ENCODE measurements around the gene C4orf51.

C4orf51 gene

DNA sequence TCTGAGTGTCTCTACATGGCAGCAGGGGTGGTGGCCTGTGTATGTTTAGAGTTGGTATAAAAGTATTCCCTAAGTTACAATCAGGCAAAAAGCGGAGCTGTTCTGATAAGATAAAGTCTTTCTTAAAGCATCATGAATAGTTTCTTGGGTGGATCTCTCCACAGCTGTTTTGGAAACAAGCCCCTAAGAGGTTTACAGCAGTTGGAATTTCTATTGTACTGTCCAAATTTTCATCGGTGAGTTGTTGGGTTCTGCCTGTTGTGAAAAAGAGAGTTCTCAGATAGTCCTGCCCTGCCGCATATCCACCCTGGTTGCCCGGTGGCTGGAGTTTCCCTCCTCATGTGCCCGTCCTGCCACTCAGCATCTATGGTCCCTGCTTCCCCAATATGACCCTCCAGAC lies 50.1 kb downstream of the C4orf51 start:
- no peak for FAIRE-seq
- DNase-seq (ENCODE audit: insufficient read length, low spot score), result no peak

DNA sequence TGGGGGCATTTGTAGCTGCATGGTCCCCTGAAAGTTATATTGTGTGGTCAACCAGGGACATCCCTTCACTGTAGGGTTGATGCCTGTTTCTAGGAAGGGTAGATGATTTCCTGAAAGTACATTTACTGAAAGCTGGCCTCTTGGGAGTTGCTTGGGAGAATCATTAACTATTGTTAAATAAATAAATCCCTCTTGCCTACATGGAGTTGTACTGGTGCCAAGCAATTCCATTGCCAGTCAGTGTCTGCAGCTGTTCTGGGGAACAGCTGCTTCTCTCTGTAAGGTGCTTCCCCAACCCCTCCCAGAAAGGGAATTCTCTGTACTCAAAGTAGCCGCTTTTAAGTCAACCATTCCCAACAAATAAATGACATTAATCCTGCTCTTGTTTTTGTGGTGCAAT lies 51.1 kb downstream of the C4orf51 start:
- no peak for FAIRE-seq
- no peak for TF ChIP-seq POLR2A (IDR thresholded peaks at IDR 0.05; ENCODE audit: low read depth, low read length)
- DNase-seq (ENCODE audit: insufficient read length, low spot score), result no peak

More for the DNA sequence above, 50.1 kb downstream of the C4orf51 start:
- no peak for TF ChIP-seq POLR2A (IDR thresholded peaks at IDR 0.05; ENCODE audit: low read depth, low read length)

DNA sequence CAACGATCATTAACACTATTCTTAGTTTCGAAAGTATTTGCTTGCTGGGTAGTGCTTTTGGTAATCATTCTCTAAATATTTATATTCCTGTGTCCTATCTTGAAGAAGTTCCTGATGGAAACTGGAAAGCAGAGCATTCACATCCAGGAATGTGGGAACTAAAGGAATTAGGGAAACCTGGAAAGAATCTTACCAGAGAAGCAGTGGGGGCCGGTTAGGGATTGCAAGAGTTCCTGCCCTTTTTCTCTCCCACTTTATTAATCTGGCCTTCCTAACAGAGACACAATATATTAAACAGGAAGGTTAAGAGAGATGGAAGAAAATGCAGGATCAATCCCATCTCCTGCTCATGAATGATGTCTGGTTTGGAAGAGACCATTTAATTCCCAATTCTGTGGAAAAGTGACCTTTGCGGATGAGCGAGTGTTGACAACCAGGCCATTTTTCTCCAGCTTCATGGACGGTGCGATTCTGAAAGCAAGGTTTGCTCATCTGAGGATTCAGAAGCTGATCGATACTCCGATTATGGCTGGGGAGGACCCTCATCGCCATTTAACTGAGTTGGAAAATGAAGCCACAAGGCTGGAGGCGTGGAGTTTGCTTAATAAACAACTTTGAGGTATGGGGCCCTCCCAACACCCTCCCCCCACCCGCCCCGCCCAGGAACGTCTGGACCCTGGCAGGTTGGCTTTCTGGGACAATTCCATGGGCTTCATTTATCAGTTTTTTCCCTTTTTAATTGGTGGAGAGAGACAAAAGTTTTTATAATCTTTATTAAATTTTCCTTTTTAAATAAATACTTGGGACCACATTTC lies 52.3 kb downstream of the C4orf51 start:
- TF ChIP-seq POLR2A (IDR thresholded peaks at IDR 0.05; ENCODE audit: low read depth, low read length), result no peak
- DNase-seq (ENCODE audit: insufficient read length, low spot score), result no peak
- FAIRE-seq, result no peak

DNA sequence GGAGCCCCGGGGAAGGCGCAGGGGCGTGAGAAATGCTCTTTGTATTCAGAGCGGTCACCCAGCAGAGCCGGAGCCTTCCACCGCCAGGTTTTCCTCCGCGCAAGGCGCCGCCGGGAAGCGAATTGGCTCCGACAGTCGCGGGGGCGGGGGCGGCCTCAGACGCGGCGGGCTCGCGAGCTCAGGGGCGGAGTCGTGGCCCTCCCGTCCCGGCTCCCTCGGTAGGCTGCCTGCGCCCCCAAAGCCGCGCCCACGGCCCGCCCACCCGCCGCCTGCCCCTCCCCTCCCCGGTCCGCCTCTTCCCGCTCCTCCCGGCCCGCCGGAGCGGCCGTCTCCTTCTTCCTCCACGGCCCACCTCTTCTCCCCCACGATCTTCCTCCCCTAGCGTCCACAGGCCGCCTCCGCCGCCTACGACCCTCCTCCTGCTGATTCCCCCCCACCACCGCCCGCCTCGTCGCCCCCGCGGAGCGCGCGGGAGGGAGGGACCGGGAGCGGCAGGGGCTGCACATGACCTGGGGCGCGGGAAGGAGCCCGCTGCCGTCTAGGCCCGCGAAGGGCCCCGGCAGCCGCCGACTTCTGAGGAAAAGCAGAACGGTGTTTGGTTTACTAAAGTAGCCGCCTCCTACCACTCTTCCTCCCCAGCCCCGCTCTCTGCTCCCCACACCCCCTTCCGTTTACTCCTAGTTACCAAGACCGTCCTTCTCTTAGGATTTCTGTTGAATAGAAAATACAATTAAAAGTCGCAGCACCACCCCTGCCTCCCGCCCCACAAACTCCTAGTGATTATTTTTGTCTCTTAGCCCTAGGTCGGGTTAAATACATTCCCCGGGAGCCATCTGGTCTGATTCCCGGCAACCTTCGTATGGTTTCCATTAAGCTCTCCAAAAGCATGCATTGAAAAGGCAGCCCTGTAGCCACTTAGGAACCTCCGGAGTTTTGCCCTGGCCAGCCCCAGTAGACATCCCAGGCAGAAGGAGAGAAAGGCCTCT lies 53.2 kb downstream of the C4orf51 start:
- DNase-seq (ENCODE audit: insufficient read length, low spot score) (peak; percentile 58), FAIRE-seq (no peak)
- TF ChIP-seq POLR2A (IDR thresholded peaks at IDR 0.05; ENCODE audit: low read depth, low read length), result peak; percentile 52; the same call in 1 of the 2 replicates

DNA sequence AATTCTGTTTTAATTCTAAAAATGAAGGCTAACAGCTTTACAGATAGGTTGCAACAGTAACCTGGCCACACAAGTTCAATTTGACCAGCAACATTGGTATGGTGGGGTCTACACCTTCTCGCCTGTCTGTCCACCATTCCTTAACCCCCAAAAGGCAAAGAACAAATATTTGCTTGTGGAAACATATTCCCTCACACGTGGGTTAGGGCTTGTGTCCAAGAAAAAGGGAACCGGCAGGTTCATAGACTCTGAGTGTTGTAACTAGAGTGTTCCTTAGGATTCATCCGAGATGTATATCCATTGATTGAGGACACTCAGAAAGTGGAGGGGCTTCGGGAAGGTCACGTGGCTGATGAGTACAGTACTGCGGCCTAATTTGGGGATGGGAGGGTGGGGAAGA lies 54.1 kb downstream of the C4orf51 start:
- DNase-seq (ENCODE audit: insufficient read length, low spot score), result no peak
- no peak for FAIRE-seq

GRCh38 chr4:145734576-145735346 lies 54.8 kb downstream of the C4orf51 start:
- FAIRE-seq (peak; percentile 64), DNase-seq (ENCODE audit: insufficient read length, low spot score) (peak; percentile 57)
- 0 out of 2 replicates have a peak, but pooled peaks have one; percentile 40 for TF ChIP-seq POLR2A (IDR thresholded peaks at IDR 0.05; ENCODE audit: low read depth, low read length)

More for the DNA sequence above, 54.1 kb downstream of the C4orf51 start:
- no peak for TF ChIP-seq POLR2A (IDR thresholded peaks at IDR 0.05; ENCODE audit: low read depth, low read length)

DNA sequence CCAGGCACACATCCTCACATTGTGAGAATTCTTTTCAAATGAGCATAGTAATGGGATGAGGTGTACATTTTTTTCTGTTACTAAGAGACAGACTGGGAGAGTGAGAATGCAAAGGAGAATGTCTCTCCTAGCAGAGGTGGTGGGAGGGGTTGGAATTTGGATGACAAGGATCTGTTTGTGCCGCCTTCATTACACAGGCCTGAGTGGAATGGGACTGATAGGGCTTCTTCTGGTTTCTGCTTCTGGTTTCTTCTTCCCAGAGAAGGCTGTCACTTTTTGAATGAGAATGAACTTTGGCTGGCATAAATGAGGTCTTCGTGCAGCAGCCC lies 55.4 kb downstream of the C4orf51 start:
- FAIRE-seq (peak; percentile 33), DNase-seq (ENCODE audit: insufficient read length, low spot score) (peak; percentile 39)

GRCh38 chr4:145735827-145736226 lies 55.9 kb downstream of the C4orf51 start:
- no peak for DNase-seq (ENCODE audit: insufficient read length, low spot score)
- no peak for TF ChIP-seq POLR2A (IDR thresholded peaks at IDR 0.05; ENCODE audit: low read depth, low read length)
- FAIRE-seq, result no peak

More for the DNA sequence above, 55.4 kb downstream of the C4orf51 start:
- TF ChIP-seq POLR2A (IDR thresholded peaks at IDR 0.05; ENCODE audit: low read depth, low read length), result no peak

DNA sequence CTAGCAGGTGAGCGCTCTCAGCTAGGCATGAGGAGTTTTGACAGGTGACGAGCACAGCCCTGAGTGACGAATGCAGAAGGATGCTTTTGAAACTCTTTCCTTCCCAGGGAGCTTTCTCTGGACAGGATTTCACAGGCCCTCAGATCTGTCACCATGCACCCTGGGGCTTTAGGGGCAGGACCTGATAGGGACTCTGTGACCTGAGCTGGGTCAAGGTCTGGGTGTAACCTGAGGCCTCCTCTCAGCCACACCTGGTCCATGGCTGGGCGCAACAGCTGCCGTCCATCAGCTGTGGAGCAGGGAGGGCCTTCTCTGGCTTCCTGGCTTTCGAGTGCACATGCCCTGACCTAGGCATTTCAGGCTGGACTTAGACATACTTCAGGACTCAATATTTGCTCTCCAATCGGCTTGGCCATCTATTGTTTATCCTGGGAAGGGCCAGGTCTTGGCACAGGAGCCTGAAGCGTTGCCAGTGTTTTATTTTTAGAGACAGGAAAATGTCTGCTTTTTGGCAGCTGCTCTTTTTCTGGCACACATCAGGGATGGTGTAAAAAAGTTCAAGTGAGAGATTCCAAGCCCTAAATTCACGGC lies 56.4 kb downstream of the C4orf51 start:
- no peak for DNase-seq (ENCODE audit: insufficient read length, low spot score)
- no peak for TF ChIP-seq POLR2A (IDR thresholded peaks at IDR 0.05; ENCODE audit: low read depth, low read length)
- FAIRE-seq, result no peak

DNA sequence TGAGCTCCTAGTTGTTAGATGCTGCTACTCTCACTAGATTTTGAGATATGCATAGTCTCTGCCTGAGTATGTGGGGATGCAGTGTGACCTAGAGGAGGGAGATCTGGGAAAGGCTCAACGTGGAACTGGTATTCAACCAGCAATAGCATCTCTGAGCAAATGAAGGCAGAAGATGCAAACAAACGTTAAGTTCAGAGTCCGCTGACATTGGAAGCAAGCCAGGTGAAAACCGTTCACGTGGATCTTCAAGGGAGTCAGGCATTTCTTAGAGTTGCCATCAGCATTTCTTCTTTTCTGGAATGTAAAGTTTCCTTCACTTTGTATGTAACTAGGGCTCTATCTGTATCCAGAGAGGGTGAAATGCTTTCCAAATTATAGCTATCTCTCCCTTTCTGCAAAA lies 59.9 kb downstream of the C4orf51 start:
- FAIRE-seq (no peak), DNase-seq (ENCODE audit: insufficient read length, low spot score) (no peak)
- no peak for TF ChIP-seq POLR2A (IDR thresholded peaks at IDR 0.05; ENCODE audit: low read depth, low read length)

DNA sequence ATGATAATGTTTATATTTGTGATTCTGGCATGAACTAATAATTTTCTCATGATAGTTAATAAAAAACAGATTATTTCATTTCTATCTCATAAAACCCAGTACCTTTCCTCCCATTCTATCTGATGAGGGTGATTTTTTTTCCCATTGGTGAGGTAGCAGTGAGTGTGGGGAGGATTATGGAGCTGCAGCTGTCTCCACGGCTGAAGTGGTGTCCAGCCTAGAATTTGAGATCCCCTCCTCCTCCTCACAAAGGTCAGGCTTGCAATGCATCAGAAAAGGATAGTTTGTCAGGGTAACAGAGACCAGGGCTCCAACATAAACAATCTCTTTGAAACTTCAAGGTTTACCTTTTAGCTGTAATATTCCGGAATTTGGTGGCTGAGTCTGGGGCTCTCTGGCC lies 60.9 kb downstream of the C4orf51 start:
- FAIRE-seq (no peak), DNase-seq (ENCODE audit: insufficient read length, low spot score) (no peak)
- TF ChIP-seq POLR2A (IDR thresholded peaks at IDR 0.05; ENCODE audit: low read depth, low read length), result no peak

- no peak for DNase-seq (ENCODE audit: insufficient read length, low spot score)
- FAIRE-seq, result no peak
- no peak for TF ChIP-seq POLR2A (IDR thresholded peaks at IDR 0.05; ENCODE audit: low read depth, low read length)
Measured at GRCh38 chr4:145743641-145744040, 63.7 kb downstream of the C4orf51 start.

DNA sequence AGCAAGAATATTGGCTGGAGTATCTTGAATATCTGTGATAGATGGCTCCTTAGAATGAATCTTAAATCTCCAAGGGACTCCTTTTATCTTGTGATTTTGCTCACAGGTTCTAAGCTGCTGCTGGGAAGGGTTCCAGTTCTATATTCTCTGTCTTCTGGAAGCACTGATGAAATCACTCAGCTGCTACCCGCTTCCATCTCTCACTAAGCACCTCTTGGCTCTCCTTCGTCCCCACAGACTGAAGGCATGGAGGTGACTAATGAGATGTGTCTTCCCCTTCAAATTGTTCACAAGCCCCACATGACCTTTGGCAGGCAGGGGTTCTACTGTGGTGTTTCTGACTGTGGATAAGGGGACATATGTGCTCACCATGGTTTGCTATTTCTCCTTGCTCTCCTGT lies 75.9 kb downstream of the C4orf51 start:
- FAIRE-seq (no peak), DNase-seq (ENCODE audit: insufficient read length, low spot score) (no peak)
- TF ChIP-seq POLR2A (IDR thresholded peaks at IDR 0.05; ENCODE audit: low read depth, low read length), result no peak

Data from H54 (cell line).